ENCODE data around the gene NLRP1. TPM values are rescaled to one million over a fixed set of nuclear protein-coding genes. Genes with fewer than 3 reads are reported as not detected.

Gene NLRP1
- total and polyA plus RNA-seq, 10 of the 15 experiments (the other 5 are each of a cell fraction or from before 2014, with no cell fraction given), result 2.8 to 21.8 (median 11.9) TPM

- FAIRE-seq, result no peak
- in situ Hi-C loops (cut with MboI), result no loop called here
- POLR2A ChIA-PET, result no interaction called here
- Histone ChIP-seq H3K27me3 (replicated peaks in 1 of 2; ENCODE audit: control insufficient read depth in 2 of 2, insufficient read depth in 2 of 2, low read length in 1 of 2) (no peaks in the 10 kb centered on the region), H2AFZ (ENCODE audit: control insufficient read depth, low read depth, low read length) (no peak overlapping the region), H3K4me1 (ENCODE audit: control insufficient read depth, insufficient read depth, low read length) (peaks cover under 1% of the 10 kb centered on the region; the same call in 1 of the 2 replicates), H4K20me1 (ENCODE audit: control insufficient read depth, insufficient read depth) (no peaks in the 10 kb centered on the region; the same call in 1 of the 2 replicates), H3K79me2 (ENCODE audit: control insufficient read depth, insufficient read depth, low read length) (peaks cover 5% of the 10 kb centered on the region), H3K4me2 (ENCODE audit: control insufficient read depth, insufficient read depth) (no peak overlapping the region), H3K36me3 (ENCODE audit: control insufficient read depth in 2 of 2, insufficient read depth in 2 of 2, low read length in 1 of 2) (peaks cover 0 to 12% of the 10 kb centered on the region in 2 experiments; a peak in 2 of 4 replicates), H3K4me3 (no peak overlapping the region), H3K9ac (ENCODE audit: control insufficient read depth, insufficient read depth, low read length) (no peak overlapping the region), H3K27ac (ENCODE audit: control insufficient read depth, insufficient read depth) (no peak overlapping the region), H3K9me3 (replicated peaks; ENCODE audit: control insufficient read depth, insufficient read depth, low read length) (no peaks in the 10 kb centered on the region)
- TF ChIP-seq ASH2L (IDR thresholded peaks at IDR 0.05; ENCODE audit: borderline replicate concordance, low read depth), result no peak
- TF ChIP-seq BCLAF1 (IDR thresholded peaks at IDR 0.05), result no peak
- no peak for DNase-seq (ENCODE audit: low read depth, low spot score)
- RAD21 ChIA-PET (ENCODE audit: unreplicated experiment), result no interaction called here
- 89% methylated on average over 2 of the region's 2 CpGs for WGBS (ENCODE audit: insufficient coverage, insufficient replicate concordance, low lambda C conversion rate, missing lambda C conversion rate)
- SMC1A ChIA-PET (ENCODE audit: uncharacterized antibody, unreplicated experiment), result no interaction called here
- intact Hi-C loops (cut with micrococcal nuclease; ENCODE audit: unreplicated experiment), result no loop called here
- ATAC-seq, result no peak
- CTCF ChIA-PET, result no interaction called here
- BruUV-seq (replicated peaks), result no TSS peak
Measured at GRCh38 chr17:5492970-5493369, 91.3 kb downstream of the NLRP1 start.

- peaks cover 0 to 13% of the 10 kb centered on the region in 2 experiments; a peak in 2 of 4 replicates for H3K36me3 ChIP-seq (ENCODE audit: control insufficient read depth in 2 of 2, insufficient read depth in 2 of 2, low read length in 1 of 2)
- POLR2A ChIA-PET, result no interaction called here
- no peak for TF ChIP-seq BMI1 (IDR thresholded peaks at IDR 0.05; ENCODE audit: borderline replicate concordance)
- TF ChIP-seq ZBTB4 (CRISPR knock-in tag; IDR thresholded peaks at IDR 0.05), result no peak
- TF ChIP-seq RFX5 (IDR thresholded peaks at IDR 0.05; ENCODE audit: low read depth, low read length), result no peak
- no peak for TF ChIP-seq PRDM15 (CRISPR knock-in tag; IDR thresholded peaks at IDR 0.05)
- no peak for TF ChIP-seq HCFC1 (IDR thresholded peaks at IDR 0.05; ENCODE audit: low read length)
Measured at GRCh38 chr17:5488752-5489151, 95.6 kb downstream of the NLRP1 start.

More at GRCh38 chr17:5488752-5489151, 95.6 kb downstream of the NLRP1 start:
- Histone ChIP-seq H3K27me3 (replicated peaks in 1 of 2; ENCODE audit: control insufficient read depth in 2 of 2, insufficient read depth in 2 of 2, low read length in 1 of 2) (no peaks in the 10 kb centered on the region), H2AFZ (ENCODE audit: control insufficient read depth, low read depth, low read length) (no peak overlapping the region), H3K9ac (ENCODE audit: control insufficient read depth, insufficient read depth, low read length) (no peak overlapping the region), H3K4me1 (ENCODE audit: control insufficient read depth, insufficient read depth, low read length) (peaks cover 12% of the 10 kb centered on the region; the same call in 1 of the 2 replicates), H3K79me2 (ENCODE audit: control insufficient read depth, insufficient read depth, low read length) (peaks cover 39% of the 10 kb centered on the region), H3K27ac (ENCODE audit: control insufficient read depth, insufficient read depth) (no peak overlapping the region), H3K4me2 (ENCODE audit: control insufficient read depth, insufficient read depth) (no peak overlapping the region), H3K4me3 (no peak overlapping the region), H3K9me3 (replicated peaks; ENCODE audit: control insufficient read depth, insufficient read depth, low read length) (no peaks in the 10 kb centered on the region), H4K20me1 (ENCODE audit: control insufficient read depth, insufficient read depth) (no peaks in the 10 kb centered on the region; the same call in 1 of the 2 replicates)
- CTCF ChIA-PET, result no interaction called here
- FAIRE-seq, result no peak
- BruUV-seq (replicated peaks), result no TSS peak
- RAD21 ChIA-PET (ENCODE audit: unreplicated experiment), result no interaction called here
- no peak for DNase-seq (ENCODE audit: low read depth, low spot score)
- SMC1A ChIA-PET (ENCODE audit: uncharacterized antibody, unreplicated experiment), result no interaction called here
- 80% methylated on average over 8 of the region's 8 CpGs for WGBS (ENCODE audit: insufficient coverage, insufficient replicate concordance, low lambda C conversion rate, missing lambda C conversion rate)
- intact Hi-C loops (cut with micrococcal nuclease; ENCODE audit: unreplicated experiment), result no loop called here
- no peak for ATAC-seq
- in situ Hi-C loops (cut with MboI), result no loop called here
